Lower leg skin (tissue), 4 donors: ENCODE results near the gene TMEM151B. TPM values are rescaled to one million over a fixed set of nuclear protein-coding genes. Genes with fewer than 3 reads are reported as not detected.

Experiments
- DNase-seq, 2 donors: peaks; one replicate each; pipeline ENCODE4 v3.0.0-alpha.2; 2019; ENCODE audit warnings: low spot score in 2 of 2
- H3K4me3 ChIP-seq: fragments of 200-600 bp; sonication (generic); 2 replicates; pipeline ENCODE4 v1.5.1; 2017; ENCODE audit warnings: mild to moderate bottlenecking, low read depth; ENCODE audit not compliant: poor library complexity, severe bottlenecking
- POLR2A ChIP-seq, 2 donors: fragments of 450-650 bp; IDR thresholded peaks; one replicate each; pipeline ENCODE4 v1.6.1; 2016 to 2017; ENCODE audit warnings: antibody characterized with exemption in 2 of 2, mild to moderate bottlenecking in 1 of 2, moderate library complexity in 1 of 2
- WGBS, 2 donors: methylation state at CpG; one replicate each; pipeline ENCODE4 v1.1.5; 2018; 5-methylcytosine and 5-hydroxymethylcytosine counted together
- intact Hi-C: fragments of 100-400 bp; cut with DNase I; formaldehyde crosslinking; loops from one replicate; pipeline ENCODE4 v1.15.0; 2023; ENCODE audit warnings: low total_unique reads
- total RNA-seq, 4 donors: library from RNA; depleted of rRNA; stranded (reverse); fragments of >200 nt; gene quantifications; one replicate each; pipeline ENCODE4 v1.1.0, GENCODE V29; 2016
- TF ChIP-seq, protein P1 (sequence below), 3 donors: fragments of 450-650 bp; IDR thresholded peaks; one replicate each; pipeline ENCODE4 v1.5.1; 2016; ENCODE audit warnings: antibody characterized with exemption in 3 of 3, mild to moderate bottlenecking in 3 of 3, moderate library complexity in 2 of 3

The TMEM151B gene
- under 1 TPM in 2 of 4 donors, not detected in 2; 0.10 to 0.42 TPM for total RNA-seq

DNA sequence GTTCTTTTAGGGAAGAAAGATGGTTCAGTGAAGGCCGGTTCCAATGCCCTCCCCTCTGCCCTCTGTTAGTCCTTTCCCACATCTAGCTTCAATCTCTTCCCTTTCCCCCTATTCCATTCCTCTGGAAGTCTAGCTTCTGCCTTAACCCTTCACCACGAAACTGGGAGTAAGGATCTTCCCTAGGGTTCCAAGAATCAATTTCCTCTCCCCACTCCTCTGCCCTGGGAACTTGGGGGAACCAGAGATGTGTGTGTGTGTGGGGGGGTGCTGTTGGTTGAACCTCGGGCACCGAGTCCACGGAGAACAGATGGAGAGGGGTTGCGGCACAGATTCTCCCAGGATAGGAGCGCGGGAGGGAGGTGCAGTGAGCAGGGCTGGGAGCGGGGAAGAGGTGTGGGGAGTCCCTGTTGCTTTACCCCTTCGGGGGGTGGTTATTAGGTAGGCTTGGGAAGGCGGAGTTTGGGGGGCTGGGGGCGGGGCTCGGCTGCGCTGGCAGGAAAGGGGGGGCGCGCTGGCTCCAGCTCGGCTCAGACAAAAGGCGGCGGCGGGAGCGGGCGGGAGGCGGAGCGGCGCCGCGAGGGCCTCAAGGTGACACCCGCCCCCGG lies at the start of gene TMEM151B:
Gene TMEM151B (plus strand): TSS at position 530 of the 605 bp plus-strand sequence. CDS start 293 bp downstream, outside the sequence.
- no peak within 1 kb of the TSS for H3K4me3 ChIP-seq
- no peak for DNase-seq
- intact Hi-C loops = loop anchor here (5.0 kb wide), 1 partner anchor 67 kb away; no protein-coding TSS in a partner anchor
- WGBS, 2 donors = 33 to 39% methylated on average over 11 to 12 of the region's 29 CpGs
- TF ChIP-seq, protein P1, sequence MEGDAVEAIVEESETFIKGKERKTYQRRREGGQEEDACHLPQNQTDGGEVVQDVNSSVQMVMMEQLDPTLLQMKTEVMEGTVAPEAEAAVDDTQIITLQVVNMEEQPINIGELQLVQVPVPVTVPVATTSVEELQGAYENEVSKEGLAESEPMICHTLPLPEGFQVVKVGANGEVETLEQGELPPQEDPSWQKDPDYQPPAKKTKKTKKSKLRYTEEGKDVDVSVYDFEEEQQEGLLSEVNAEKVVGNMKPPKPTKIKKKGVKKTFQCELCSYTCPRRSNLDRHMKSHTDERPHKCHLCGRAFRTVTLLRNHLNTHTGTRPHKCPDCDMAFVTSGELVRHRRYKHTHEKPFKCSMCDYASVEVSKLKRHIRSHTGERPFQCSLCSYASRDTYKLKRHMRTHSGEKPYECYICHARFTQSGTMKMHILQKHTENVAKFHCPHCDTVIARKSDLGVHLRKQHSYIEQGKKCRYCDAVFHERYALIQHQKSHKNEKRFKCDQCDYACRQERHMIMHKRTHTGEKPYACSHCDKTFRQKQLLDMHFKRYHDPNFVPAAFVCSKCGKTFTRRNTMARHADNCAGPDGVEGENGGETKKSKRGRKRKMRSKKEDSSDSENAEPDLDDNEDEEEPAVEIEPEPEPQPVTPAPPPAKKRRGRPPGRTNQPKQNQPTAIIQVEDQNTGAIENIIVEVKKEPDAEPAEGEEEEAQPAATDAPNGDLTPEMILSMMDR (IDR thresholded peaks at IDR 0.05) = no peak
- no peak for TF ChIP-seq POLR2A (IDR thresholded peaks at IDR 0.05)

DNA sequence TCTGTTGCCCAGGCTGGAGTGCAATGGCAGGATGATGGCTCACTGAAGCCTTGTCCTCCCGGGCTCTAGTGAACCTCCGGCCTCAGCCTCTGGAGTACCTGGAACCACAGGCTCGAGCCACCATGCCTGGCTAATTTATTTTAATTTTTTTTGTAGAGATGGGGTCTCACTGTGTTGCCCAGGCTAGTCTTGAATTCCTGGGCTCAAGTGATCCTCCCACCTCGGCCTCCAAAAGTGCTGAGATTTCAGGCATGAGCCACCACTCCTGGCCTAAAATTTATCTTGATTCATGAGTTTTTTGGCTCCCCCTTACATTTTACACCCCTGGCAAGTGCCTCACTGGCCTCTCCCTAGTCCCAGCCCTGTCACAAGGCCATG lies 49.3 kb upstream of the TMEM151B start:
- 56 to 64% methylated on average over 4 of the region's 4 CpGs for WGBS, 2 donors
- no peak for DNase-seq
- no peak overlapping the region for H3K4me3 ChIP-seq
- no peak for TF ChIP-seq POLR2A (IDR thresholded peaks at IDR 0.05)
- intact Hi-C loops = no loop called here

DNA sequence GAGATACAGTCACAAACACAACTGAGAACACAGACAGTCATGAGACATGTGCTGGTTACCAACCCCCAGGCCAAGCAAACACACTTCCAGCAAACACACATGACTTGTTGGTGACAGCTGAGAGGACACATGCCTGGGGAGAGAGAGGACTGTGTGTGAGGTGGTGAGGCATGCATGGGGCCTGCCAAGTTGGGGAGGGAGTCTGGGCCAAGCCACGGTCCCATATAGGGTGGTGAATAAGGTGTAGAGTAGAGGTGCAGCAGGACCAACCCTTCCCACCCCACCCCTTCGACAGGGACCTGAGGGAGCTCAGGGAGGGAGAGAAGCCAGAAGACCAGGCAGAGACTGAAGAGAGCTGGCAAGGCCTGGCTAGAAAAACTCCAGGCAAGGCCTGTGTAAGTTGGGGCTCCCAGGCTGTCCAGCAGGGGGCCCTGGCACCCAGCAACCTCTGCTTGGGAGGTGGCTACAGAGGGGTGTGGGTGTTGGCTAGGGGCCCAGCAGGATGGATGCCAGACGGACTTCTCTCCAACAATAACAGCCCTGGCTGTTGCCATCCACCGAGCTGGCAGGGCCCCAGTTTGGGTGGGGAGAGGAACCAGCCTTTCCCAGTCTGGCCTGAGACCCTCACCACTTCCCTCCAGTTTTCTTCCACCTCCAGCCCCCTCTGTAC lies 48.8 kb upstream of the TMEM151B start:
- no peak overlapping the region for H3K4me3 ChIP-seq
- peak; percentile 94 to 99 for DNase-seq
- intact Hi-C loops = no loop called here
- TF ChIP-seq POLR2A (IDR thresholded peaks at IDR 0.05) = no peak
- TF ChIP-seq, protein P1 (IDR thresholded peaks at IDR 0.05) = peak in 1 of 3 donors; percentile 21
- 0 to 7% methylated on average over 4 of the region's 4 CpGs for WGBS, 2 donors

DNA sequence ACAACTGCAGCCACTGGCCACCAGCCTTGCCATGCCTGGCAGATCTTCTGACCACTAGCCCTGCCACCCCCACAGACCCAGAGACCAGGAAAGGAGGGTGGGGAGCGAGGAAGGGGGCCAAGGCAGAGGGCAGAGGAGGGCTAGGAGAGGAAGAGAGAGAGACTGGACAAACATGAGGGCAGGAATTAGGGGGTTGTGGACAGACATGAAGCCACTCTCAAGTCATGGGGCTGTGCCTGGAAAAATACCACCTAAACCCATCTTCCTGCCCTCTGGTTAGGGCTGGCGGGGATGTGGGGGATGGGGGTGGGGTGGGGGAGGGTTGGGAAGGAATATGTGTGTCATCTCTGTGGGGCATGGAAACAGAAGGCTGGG lies 48.3 kb upstream of the TMEM151B start:
- DNase-seq = no peak
- intact Hi-C loops = no loop called here
- TF ChIP-seq, protein P1 (IDR thresholded peaks at IDR 0.05) = no peak
- TF ChIP-seq POLR2A (IDR thresholded peaks at IDR 0.05) = no peak
- WGBS, 2 donors = 52 to 54% methylated on average over 2 of the region's 2 CpGs
- no peak overlapping the region for H3K4me3 ChIP-seq

DNA sequence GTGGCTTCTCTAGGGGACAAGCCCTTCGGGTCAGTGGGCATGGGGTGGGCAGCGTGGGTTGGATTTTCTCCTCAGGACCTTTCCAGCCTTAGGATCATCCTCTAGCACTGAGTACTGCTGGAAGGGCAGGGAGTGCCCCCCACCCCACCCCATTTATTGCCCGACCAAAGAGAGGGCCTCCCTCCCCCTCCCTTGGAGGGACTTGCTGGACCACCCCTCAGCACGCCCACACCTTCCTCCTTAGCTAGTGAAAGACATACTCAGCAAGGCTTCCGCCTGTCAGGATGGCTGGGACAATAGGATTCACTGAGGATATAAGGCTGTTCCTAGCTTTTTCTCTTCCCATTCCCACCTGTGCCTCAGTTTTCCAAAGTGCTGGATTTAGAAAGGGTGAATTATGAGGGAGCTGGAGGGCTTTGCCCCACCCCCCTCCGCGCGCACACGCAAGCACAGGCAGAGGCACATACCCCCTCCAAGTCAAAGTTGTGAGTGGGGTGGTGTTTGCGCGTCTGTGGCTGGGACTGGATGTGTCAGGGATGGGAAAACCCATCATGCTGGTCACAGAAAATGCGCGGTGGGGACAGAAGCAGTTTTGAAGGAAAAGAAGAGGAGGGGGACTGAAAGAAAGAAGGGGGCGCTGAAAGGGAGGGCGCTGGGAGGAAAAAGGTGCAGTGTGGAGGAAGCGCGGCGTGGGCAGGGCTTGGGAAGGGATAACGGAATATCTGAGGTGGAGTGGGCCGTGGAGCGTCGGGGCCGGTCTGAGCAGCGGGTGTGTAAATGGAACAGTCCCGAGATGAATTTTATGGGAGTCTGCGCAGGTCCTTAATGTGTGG lies 47.5 kb upstream of the TMEM151B start:
- WGBS, 2 donors = 20% methylated on average over 26 of the region's 26 CpGs
- no peak overlapping the region for H3K4me3 ChIP-seq
- DNase-seq = no peak
- intact Hi-C loops = no loop called here
- no peak for TF ChIP-seq POLR2A (IDR thresholded peaks at IDR 0.05)
- TF ChIP-seq, protein P1 (IDR thresholded peaks at IDR 0.05) = no peak
